ENCODE results near the gene KRTAP13-3.

DNA sequence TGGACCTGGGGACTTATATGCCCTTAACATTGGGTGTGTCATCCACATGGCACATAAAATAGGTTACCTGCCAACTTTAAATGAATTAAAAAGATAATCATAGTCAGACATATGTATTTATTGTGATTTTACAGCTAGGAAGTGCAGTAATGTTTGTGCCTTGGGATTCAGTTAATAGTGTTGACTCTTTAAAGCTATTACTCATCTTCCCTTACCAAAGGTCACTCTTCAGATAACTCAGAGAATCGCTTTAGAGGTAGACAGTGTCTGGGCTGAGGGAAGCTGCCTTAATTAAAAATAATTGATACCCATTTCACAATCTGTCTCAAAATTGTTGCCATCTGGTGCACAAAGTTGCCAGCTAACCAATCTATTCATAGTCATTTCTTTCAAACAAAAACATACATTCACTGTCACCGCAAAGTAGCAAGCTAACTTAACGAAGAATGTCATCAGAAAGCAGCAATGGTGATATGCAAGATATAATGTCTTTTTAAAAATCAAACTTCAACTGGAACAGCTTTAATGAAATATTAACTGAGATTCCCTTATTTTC is 11.4 kb upstream of the KRTAP13-3 start:
- TF ChIP-seq LEF1 (IDR thresholded peaks at IDR 0.05; ENCODE audit: borderline replicate concordance) (no peak), FOXM1 (IDR thresholded peaks at IDR 0.05; ENCODE audit: borderline replicate concordance) (no peak), BHLHE40 (IDR thresholded peaks at IDR 0.05; ENCODE audit: borderline replicate concordance) (no peak), SP1 (IDR thresholded peaks at IDR 0.05) (no peak), L3MBTL2 (conservative IDR thresholded peaks at IDR 0.05) (no peak), ZNF384 (IDR thresholded peaks at IDR 0.05) (no peak), ARNT (IDR thresholded peaks at IDR 0.05) (no peak), TARDBP (IDR thresholded peaks at IDR 0.05) (no peak), FOXK2 (IDR thresholded peaks at IDR 0.05) (no peak), SUZ12 (IDR thresholded peaks at IDR 0.05) (no peak), FOXA1 (IDR thresholded peaks at IDR 0.05) (no peak), ELF4 (IDR thresholded peaks at IDR 0.05) (no peak), HDGF (IDR thresholded peaks at IDR 0.05; ENCODE audit: borderline replicate concordance) (no peak), NFRKB (IDR thresholded peaks at IDR 0.05) (no peak)

Data from HEK293T (cell line).